DND-41 (cell line): ENCODE measurements around the gene EPC2.

Source experiments
- CTCF ChIP-seq: IDR thresholded peaks from 2 replicates; pipeline ENCODE4 v1.5.1; 2012; ENCODE audit warnings: borderline replicate concordance, low read length, moderate library complexity, mild to moderate bottlenecking; ENCODE audit not compliant: poor library complexity, severe bottlenecking; ENCODE audit errors: extremely low read depth
- EZH2 ChIP-seq: IDR thresholded peaks from 3 replicates; pipeline ENCODE4 v1.6.1; 2012; ENCODE audit warnings: borderline replicate concordance, low read depth, mild to moderate bottlenecking, moderate library complexity, low read length, inconsistent platforms; ENCODE audit not compliant: severe bottlenecking

DNA sequence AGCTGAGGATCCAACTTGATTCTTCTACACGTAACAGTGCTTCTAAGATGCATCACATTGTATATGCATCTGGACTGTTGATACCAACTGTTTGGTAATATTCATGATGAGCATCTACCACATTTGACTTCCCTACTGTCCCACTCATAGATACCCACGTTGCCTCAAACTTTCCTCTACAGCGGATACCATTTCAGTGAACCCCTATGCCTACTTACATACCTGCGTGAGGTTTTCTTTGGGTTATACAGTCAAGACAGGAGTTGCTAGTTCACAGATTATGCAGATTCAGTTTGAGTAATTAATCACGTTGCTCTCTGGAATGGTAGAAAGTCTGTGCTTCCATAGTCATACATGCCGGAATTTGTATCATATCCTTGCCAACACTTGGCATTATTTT is 40.0 kb downstream of the EPC2 start:
- TF ChIP-seq CTCF = no peak
- no peak for TF ChIP-seq EZH2
